ENCODE results near the gene RAI1. TPM values are rescaled to one million over a fixed set of nuclear protein-coding genes. Genes with fewer than 3 reads are reported as not detected.

RAI1 gene
- total and polyA plus RNA-seq, 2 experiments from 2014 or later = 0.87 to 0.89 TPM

- ATAC-seq = peak; percentile 21
- no peaks in the 10 kb centered on the region; the same call in 2 of the 3 replicates for H3K36me3 Mint-ChIP-seq (ENCODE audit: low read depth)
- H3K27me3 ChIP-seq (ENCODE audit: insufficient read depth) = peaks cover 100% of the 10 kb centered on the region
Observed at GRCh38 chr17:17722081-17722905, 41.0 kb downstream of the RAI1 start.

GRCh38 chr17:17722906-17723353 lies 41.7 kb downstream of the RAI1 start:
- H2AFZ ChIP-seq = no peak overlapping the region
- H3K79me2 ChIP-seq (replicated peaks; ENCODE audit: insufficient read depth) = no peaks in the 10 kb centered on the region
- peaks cover 25% of the 10 kb centered on the region for H4K20me1 ChIP-seq (replicated peaks; ENCODE audit: insufficient read depth)
- H3K9me2 ChIP-seq (ENCODE audit: insufficient read depth) = no peaks in the 10 kb centered on the region
- peaks cover 97% of the 10 kb centered on the region for H3K27me3 Mint-ChIP-seq (ENCODE audit: insufficient read depth, low read depth, poor library complexity)
- H3K27ac ChIP-seq (ENCODE audit: low read depth) = no peak overlapping the region
- peaks cover 100% of the 10 kb centered on the region for H3K27me3 ChIP-seq (ENCODE audit: insufficient read depth)
- DNase-seq (ENCODE audit: low spot score) (no peak), ATAC-seq (no peak)
- TF ChIP-seq EZH2 (IDR thresholded peaks at IDR 0.05; ENCODE audit: low read depth, unreplicated experiment) = peak; percentile 84
- no peak for TF ChIP-seq POLR2AphosphoS5 (IDR thresholded peaks at IDR 0.05; ENCODE audit: low read depth)
- H3K36me3 ChIP-seq (ENCODE audit: insufficient read depth) = no peaks in the 10 kb centered on the region
- peak overlapping the region; percentile 61 for H3K4me3 ChIP-seq
- no peaks in the 10 kb centered on the region for H3K9me3 Mint-ChIP-seq
- H3F3A ChIP-seq (replicated peaks; ENCODE audit: low read depth) = no peaks in the 10 kb centered on the region; the same call in 1 of the 2 replicates
- H3K27ac Mint-ChIP-seq = no peak overlapping the region
- H3K4me1 ChIP-seq (ENCODE audit: insufficient read depth) = peaks cover 24% of the 10 kb centered on the region
- peaks cover 35% of the 10 kb centered on the region for H3K4me1 Mint-ChIP-seq
- H3K4me3 Mint-ChIP-seq = peak overlapping the region; percentile 69
- peak overlapping the region; percentile 94 for H3K4me2 ChIP-seq
- H3K36me3 Mint-ChIP-seq (ENCODE audit: low read depth) = no peaks in the 10 kb centered on the region; the same call in 2 of the 3 replicates

More at GRCh38 chr17:17722081-17722905, 41.0 kb downstream of the RAI1 start:
- TF ChIP-seq CREB1 (CRISPR knock-in tag; IDR thresholded peaks at IDR 0.05; ENCODE audit: low read depth) = no peak
- peak; percentile 71 for TF ChIP-seq EZH2 (IDR thresholded peaks at IDR 0.05; ENCODE audit: low read depth, unreplicated experiment)
- peak in 1 of 2 experiments; percentile 20; a peak in 2 of 4 replicates for TF ChIP-seq CTCF (conservative IDR thresholded peaks at IDR 0.05; ENCODE audit: low read depth in 2 of 2)
- H3K36me3 ChIP-seq (ENCODE audit: insufficient read depth) = no peaks in the 10 kb centered on the region
- peak; percentile 78 for DNase-seq (ENCODE audit: low spot score)
- peaks cover 25% of the 10 kb centered on the region for H4K20me1 ChIP-seq (replicated peaks; ENCODE audit: insufficient read depth)
- no peaks in the 10 kb centered on the region; the same call in 1 of the 2 replicates for H3F3A ChIP-seq (replicated peaks; ENCODE audit: low read depth)
- H3K4me1 ChIP-seq (ENCODE audit: insufficient read depth) = peaks cover 24% of the 10 kb centered on the region
- no peak overlapping the region for H2AFZ ChIP-seq
- H3K27ac ChIP-seq (ENCODE audit: low read depth) = no peak overlapping the region
- H3K4me1 Mint-ChIP-seq = peaks cover 33% of the 10 kb centered on the region
- no peaks in the 10 kb centered on the region for H3K79me2 ChIP-seq (replicated peaks; ENCODE audit: insufficient read depth)
- no peaks in the 10 kb centered on the region for H3K9me3 Mint-ChIP-seq
- no peak overlapping the region for H3K27ac Mint-ChIP-seq
- peaks cover 97% of the 10 kb centered on the region for H3K27me3 Mint-ChIP-seq (ENCODE audit: insufficient read depth, low read depth, poor library complexity)
- H3K4me3 ChIP-seq = peak overlapping the region; percentile 61
- H3K9me2 ChIP-seq (ENCODE audit: insufficient read depth) = no peaks in the 10 kb centered on the region
- H3K4me2 ChIP-seq = peak overlapping the region; percentile 94
- H3K4me3 Mint-ChIP-seq = peak overlapping the region; percentile 72

Measured in GM23338 (cell line).